HG02884 (cell line): ENCODE data around the gene FGF14.

Experiments
- ATAC-seq: cut with Tn5 transposase; IDR thresholded peaks from one replicate; pipeline ENCODE4 v1.9.1; 2021; ENCODE audit warnings: mild to moderate bottlenecking, moderate library complexity; ENCODE audit not compliant: unreplicated experiment

Gene FGF14

DNA sequence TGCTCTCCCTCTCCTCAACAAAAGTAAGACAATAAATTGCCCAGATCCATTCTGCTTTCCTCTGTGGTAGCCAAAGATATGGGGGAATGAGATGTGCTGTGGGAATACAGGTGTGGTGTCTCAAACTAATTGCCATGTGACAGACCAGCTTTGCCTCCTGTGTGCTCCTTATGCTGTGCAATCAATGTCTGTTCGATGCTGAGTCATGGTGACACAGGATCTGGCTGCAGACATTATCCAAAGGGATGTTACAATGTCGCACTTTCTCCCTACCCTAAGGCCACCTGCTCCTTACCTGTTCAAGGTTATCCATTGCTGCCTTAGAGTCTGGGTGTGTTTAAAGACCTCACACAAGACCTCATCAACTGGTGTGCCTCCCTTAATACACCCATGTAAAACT lies 32.5 kb downstream of the FGF14 start:
- ATAC-seq, result no peak

GRCh38 chr13:102367836-102368235 lies 34.0 kb downstream of the FGF14 start:
- ATAC-seq, result no peak

GRCh38 chr13:102361113-102361512 lies 40.7 kb downstream of the FGF14 start:
- no peak for ATAC-seq

DNA sequence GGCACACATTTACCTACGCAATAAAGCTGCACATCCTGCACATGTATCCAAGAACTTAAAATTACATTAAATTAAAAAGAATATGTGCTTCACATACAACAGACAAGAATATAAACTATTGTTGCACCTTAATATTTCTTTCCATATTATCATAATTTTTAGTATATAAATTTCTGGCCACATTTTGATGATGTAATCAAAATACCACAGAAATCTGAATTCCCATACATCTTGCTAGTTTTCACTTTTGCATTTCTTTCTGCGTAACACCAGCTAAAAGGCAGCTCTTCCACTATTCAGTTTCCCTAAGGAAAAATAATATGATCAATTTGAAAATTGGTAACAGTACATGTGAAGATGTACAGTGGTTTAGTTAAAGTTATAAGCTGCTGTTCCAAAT lies 42.6 kb downstream of the FGF14 start:
- no peak for ATAC-seq

GRCh38 chr13:102355251-102355650 lies 46.6 kb downstream of the FGF14 start:
- ATAC-seq, result no peak

DNA sequence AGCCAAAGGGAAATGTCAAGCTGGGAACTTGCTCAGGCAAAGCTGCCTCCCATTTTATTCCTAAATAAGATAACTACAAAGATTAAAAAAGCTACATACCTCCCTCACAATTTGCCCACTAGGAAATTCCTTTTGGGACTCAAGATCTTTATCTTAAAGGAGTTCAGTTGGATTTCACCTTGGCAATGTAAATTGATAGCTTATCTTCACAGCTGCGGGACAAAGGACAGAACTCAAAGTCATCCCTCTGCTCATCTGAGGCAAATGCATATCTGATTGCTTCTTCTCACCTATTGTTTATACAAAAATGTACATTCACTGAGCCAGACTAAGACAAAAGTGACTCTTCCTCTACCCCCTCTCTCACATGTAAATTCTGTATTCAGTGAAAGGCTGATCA lies 47.8 kb downstream of the FGF14 start:
- no peak for ATAC-seq

DNA sequence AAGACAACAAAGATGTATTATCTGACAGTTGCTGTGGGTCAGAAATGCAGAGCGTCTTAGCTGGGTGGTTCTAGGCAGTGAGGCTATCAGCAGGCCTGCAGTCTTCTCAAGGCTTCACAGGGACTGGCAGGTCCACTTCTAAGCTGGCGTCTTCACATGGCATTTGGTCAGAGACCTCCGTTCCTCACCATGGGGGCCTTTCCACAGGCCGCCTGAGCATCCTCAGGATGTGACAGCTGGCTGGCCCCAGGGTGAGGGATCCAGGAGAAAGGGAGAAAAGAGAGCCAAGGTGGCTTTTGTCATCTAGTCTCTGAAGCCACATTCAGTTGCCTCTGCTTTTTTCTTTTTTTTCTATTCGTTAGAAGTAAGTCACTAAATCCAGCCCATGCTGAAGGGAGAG lies 50.3 kb downstream of the FGF14 start:
- no peak for ATAC-seq

GRCh38 chr13:102347490-102347889 lies 54.4 kb downstream of the FGF14 start:
- no peak for ATAC-seq

DNA sequence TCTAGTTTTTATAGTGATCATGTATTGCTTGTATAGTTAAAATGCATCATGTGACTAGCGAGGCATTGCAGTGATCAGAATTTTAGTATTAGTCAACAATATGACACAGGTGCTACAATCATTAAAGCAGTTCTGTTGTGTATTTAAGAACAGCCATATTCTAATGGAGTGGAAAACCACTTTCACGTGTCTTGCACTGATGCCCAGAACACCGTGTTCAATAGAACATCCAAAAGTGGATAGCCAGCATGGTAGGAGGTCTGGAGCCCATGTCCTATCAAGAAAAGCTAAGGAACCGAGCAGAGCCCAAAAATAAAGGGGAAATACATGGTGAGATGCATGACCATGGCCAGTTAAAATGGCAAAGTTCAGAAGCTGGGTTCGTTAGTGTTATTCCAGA lies 55.1 kb downstream of the FGF14 start:
- ATAC-seq, result no peak

GRCh38 chr13:102344410-102344809 lies 57.4 kb downstream of the FGF14 start:
- ATAC-seq, result no peak

- no peak for ATAC-seq
Observed at GRCh38 chr13:102333320-102334198, 68.3 kb downstream of the FGF14 start.

GRCh38 chr13:102328909-102329308 lies 72.9 kb downstream of the FGF14 start:
- no peak for ATAC-seq

DNA sequence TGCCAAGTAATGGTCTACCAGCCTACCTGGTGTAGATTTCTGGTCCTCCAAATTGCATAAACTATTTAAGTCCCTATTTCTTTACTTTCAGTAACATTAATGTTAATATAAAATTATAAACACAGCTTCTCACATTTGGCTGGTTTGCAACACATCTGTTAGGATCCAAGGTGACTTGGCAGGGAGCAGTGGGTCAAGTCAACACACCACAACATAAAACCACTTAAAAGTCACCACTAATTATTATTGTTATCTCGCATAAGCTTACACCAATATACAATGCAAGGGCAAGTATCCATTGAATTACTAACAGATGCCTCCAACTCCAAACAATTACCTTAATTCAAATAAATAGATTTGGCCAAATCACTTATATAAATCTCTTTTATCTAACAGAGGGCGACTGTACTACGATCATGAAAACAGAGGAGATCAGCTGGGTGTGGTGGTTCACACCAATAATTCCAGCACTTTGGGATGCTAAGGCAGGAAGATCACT lies 74.7 kb downstream of the FGF14 start:
- no peak for ATAC-seq

DNA sequence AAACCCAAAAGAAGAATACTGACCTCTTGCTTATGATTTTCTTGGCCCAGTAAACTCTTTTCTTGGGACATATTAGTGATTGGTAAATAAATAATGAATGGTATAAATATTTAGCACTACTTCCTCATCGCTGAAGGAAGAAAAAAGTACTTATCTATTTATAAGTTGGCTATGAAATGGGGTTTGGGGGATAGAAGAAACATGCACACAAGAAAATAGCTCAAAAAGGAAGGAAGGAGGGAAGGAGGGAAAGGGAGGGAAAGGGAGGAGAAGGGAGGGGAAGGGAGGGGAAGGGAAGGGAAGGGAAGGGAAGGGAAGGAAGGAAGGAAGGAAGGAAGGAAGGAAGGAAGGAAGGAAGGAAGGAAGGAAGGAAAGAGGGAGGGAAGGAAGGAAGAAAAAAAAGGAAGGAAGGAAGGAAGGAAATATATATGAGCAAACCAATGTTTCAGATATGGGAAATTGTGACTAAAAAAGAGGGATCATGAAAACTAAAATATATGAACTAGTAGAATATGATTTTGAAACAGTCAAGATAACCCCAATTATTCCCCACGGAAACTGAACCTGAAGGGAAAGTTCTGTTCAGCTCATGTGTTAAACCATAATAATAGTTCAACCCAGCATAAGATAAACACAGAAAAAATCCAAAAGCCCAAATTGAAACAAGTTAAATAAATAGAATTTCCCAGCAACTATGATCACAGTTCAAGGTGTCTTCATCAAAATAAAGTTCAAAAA lies 75.3 kb downstream of the FGF14 start:
- no peak for ATAC-seq

GRCh38 chr13:102325321-102325720 lies 76.5 kb downstream of the FGF14 start:
- no peak for ATAC-seq

DNA sequence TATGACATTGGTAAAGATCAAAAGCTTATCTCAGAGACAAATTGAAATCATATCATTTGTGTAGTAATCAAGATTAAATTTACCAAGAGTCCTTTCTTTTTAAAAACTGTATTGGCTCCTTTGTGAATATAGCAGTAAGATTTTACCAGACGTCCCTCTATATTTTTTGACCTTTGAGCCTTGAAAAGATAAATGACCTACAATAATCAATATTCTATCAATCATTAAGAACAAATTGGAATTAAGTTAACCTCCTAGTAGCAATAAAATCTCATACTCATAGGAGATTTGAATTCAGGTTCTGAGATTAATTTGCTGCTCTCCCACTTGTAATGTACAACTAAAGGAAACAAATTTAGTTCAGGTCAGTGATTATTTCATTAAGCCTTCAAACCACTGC lies 78.3 kb downstream of the FGF14 start:
- no peak for ATAC-seq

DNA sequence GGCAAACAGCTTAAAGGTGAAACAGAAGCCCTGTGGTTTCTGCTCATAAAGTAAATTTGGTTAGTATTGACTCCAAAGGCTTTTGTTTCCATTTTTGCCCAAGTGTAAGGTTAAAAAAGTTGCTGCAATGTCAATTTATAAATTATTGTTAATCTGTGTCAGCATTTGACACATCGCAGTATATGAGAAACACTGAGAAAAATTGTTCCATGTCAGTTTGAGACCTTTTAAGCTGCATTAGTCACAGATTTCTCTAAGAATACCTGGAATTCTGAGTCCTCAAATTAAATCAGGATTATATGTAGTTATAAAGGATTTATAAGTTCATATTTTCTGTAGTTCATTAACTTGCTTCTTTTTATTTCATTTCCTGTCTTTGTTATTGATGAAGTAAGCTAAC lies 78.8 kb downstream of the FGF14 start:
- ATAC-seq, result no peak

DNA sequence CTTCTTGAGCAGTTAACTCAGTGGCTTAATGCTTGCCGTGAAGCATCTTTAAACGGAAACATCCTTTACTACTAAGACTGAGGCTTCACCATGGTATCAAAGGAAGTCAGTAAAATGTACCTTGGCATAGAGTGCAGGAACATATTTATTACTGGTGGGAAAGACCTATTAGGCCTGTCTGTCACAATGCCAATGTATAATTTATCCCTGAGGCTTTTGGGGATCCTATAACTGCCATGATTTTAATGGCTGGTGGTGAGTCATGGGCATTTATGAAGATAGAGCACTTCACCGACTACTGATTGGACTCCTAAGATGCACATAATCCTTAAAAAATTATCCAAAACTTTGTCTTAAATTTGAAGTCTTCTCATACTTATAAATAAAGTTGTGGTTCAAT lies 79.6 kb downstream of the FGF14 start:
- no peak for ATAC-seq

GRCh38 chr13:102318233-102318632 lies 83.6 kb downstream of the FGF14 start:
- no peak for ATAC-seq

DNA sequence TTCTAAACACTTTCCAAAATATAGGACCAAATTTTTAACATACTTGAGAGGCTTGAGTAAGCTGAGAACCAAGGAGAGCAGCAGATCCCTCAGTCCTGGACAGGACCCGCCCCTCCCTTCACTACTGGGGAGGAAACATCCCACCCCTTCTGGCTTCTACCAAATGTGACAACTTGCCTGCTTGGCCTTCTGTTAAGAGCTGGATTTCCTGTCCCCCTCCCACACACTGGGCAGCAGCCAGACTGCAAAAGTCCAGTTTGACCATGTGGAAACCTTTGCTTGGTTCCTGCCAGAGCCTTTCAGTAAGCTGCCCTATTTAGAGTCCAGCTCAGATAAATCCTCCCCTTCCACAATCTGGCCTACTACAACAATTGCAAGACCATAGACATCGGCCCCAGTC lies 84.3 kb downstream of the FGF14 start:
- ATAC-seq, result no peak

GRCh38 chr13:102316732-102317131 lies 85.1 kb downstream of the FGF14 start:
- ATAC-seq, result no peak

- ATAC-seq, result no peak
Observed at GRCh38 chr13:102312841-102313240, 89.0 kb downstream of the FGF14 start.
